Stimulated activated effector memory CD8-positive, alpha-beta T cell treated with anti-CD3 and anti-CD28 coated beads, Interleukin-12 subunit alpha, Interleukin-12 subunit beta, amount 100 ng/mL, for 72 hours (primary cell): ENCODE results near the gene SH2D2A.
A peak's percentile ranks its signal among the peaks of the same experiment; 100 is the strongest.

Source experiments
- ATAC-seq: fragments of 150-1000 bp; cut with Tn5 transposase; 2 replicates; pipeline ENCODE4 v1.10.0; 2021
- DNase-seq, 2 donors: peaks; one replicate each; pipeline ENCODE4 v3.0.0; 2021 to 2022; ENCODE audit warnings: low spot score in 2 of 2
- H3K27ac Mint-ChIP-seq: one replicate; pipeline ENCODE4 v1.8.0; 2022; ENCODE audit warnings: mild to moderate bottlenecking, mixed read lengths
- H3K36me3 Mint-ChIP-seq: one replicate; pipeline ENCODE4 v1.8.0; 2022; ENCODE audit warnings: mild to moderate bottlenecking, mixed read lengths
- H3K4me1 Mint-ChIP-seq: one replicate; pipeline ENCODE4 v1.8.0; 2022; ENCODE audit warnings: mixed read lengths
- H3K4me3 Mint-ChIP-seq: one replicate; pipeline ENCODE4 v1.8.0; 2022; ENCODE audit warnings: mild to moderate bottlenecking, mixed read lengths
- H3K9me3 Mint-ChIP-seq: one replicate; pipeline ENCODE4 v1.8.0; 2022; ENCODE audit warnings: mixed read lengths

Gene SH2D2A

GRCh38 chr1:156815307-156815826 lies 1.3 kb downstream of the SH2D2A start:
- Mint-ChIP-seq H3K4me1 (peaks cover 67% of the 10 kb centered on the region), H3K4me3 (peak overlapping the region; percentile 90), H3K27ac (peak overlapping the region; percentile 99), H3K36me3 (peaks cover 69% of the 10 kb centered on the region), H3K9me3 (no peaks in the 10 kb centered on the region)
- ATAC-seq (no peak), DNase-seq (no peak)

- Mint-ChIP-seq H3K36me3 (peaks cover 76% of the 10 kb centered on the region), H3K27ac (peak overlapping the region; percentile 99), H3K4me1 (peaks cover 72% of the 10 kb centered on the region), H3K4me3 (peak overlapping the region; percentile 90), H3K9me3 (no peaks in the 10 kb centered on the region)
- DNase-seq (peak in 1 of 2 donors; percentile 70), ATAC-seq (peak; percentile 24)
Observed at GRCh38 chr1:156814571-156815260, 1.9 kb downstream of the SH2D2A start.

GRCh38 chr1:156813750-156814570 lies 2.7 kb downstream of the SH2D2A start:
- Mint-ChIP-seq H3K36me3 (peaks cover 83% of the 10 kb centered on the region), H3K4me1 (peaks cover 79% of the 10 kb centered on the region), H3K9me3 (no peaks in the 10 kb centered on the region), H3K4me3 (peak overlapping the region; percentile 90), H3K27ac (peak overlapping the region; percentile 99)
- peak; percentile 54 to 83 for DNase-seq
- peak; percentile 31 for ATAC-seq

- H3K9me3 Mint-ChIP-seq, result no peaks in the 10 kb centered on the region
- peaks cover 90% of the 10 kb centered on the region for H3K36me3 Mint-ChIP-seq
- DNase-seq (no peak), ATAC-seq (no peak)
- peak overlapping the region; percentile 90 for H3K4me3 Mint-ChIP-seq
- peaks cover 82% of the 10 kb centered on the region for H3K4me1 Mint-ChIP-seq
- peak overlapping the region; percentile 99 for H3K27ac Mint-ChIP-seq
Observed at GRCh38 chr1:156813298-156813697, 3.4 kb downstream of the SH2D2A start.

- DNase-seq, result no peak
- no peaks in the 10 kb centered on the region for H3K9me3 Mint-ChIP-seq
- H3K4me3 Mint-ChIP-seq, result peak overlapping the region; percentile 90
- H3K36me3 Mint-ChIP-seq, result peaks cover 98% of the 10 kb centered on the region
- no peak for ATAC-seq
- H3K4me1 Mint-ChIP-seq, result peaks cover 85% of the 10 kb centered on the region
- peak overlapping the region; percentile 99 for H3K27ac Mint-ChIP-seq
Observed at GRCh38 chr1:156812293-156812990, 4.2 kb downstream of the SH2D2A start.

- no peaks in the 10 kb centered on the region for H3K9me3 Mint-ChIP-seq
- peak overlapping the region; percentile 99 for H3K27ac Mint-ChIP-seq
- peaks cover 89% of the 10 kb centered on the region for H3K4me1 Mint-ChIP-seq
- H3K4me3 Mint-ChIP-seq, result peak overlapping the region; percentile 90
- peaks cover 100% of the 10 kb centered on the region for H3K36me3 Mint-ChIP-seq
- ATAC-seq (no peak), DNase-seq (no peak)
Observed at GRCh38 chr1:156811168-156811567, 5.5 kb downstream of the SH2D2A start.

- Mint-ChIP-seq H3K4me1 (peaks cover 91% of the 10 kb centered on the region), H3K4me3 (peak overlapping the region; percentile 90), H3K27ac (peak overlapping the region; percentile 89), H3K9me3 (no peaks in the 10 kb centered on the region), H3K36me3 (peaks cover 100% of the 10 kb centered on the region)
- no peak for ATAC-seq
- no peak for DNase-seq
Observed at GRCh38 chr1:156809711-156810366, 6.8 kb downstream of the SH2D2A start.

GRCh38 chr1:156809281-156809680 lies 7.4 kb downstream of the SH2D2A start:
- H3K36me3 Mint-ChIP-seq, result peaks cover 100% of the 10 kb centered on the region
- no peak for ATAC-seq

GRCh38 chr1:156808186-156809030 lies 8.2 kb downstream of the SH2D2A start:
- no peak for DNase-seq
- Mint-ChIP-seq H3K9me3 (no peaks in the 10 kb centered on the region), H3K4me1 (peaks cover 92% of the 10 kb centered on the region), H3K4me3 (peak overlapping the region; percentile 90), H3K36me3 (peaks cover 100% of the 10 kb centered on the region), H3K27ac (peak overlapping the region; percentile 89)
- no peak for ATAC-seq

More at GRCh38 chr1:156809281-156809680, 7.4 kb downstream of the SH2D2A start:
- Mint-ChIP-seq H3K4me3 (peak overlapping the region; percentile 90), H3K9me3 (no peaks in the 10 kb centered on the region), H3K27ac (peak overlapping the region; percentile 89), H3K4me1 (peaks cover 91% of the 10 kb centered on the region)
- no peak for DNase-seq

- ATAC-seq, result peak; percentile 76
- Mint-ChIP-seq H3K27ac (peak overlapping the region; percentile 89), H3K4me3 (peak overlapping the region; percentile 90), H3K4me1 (peaks cover 92% of the 10 kb centered on the region), H3K9me3 (no peaks in the 10 kb centered on the region), H3K36me3 (peaks cover 100% of the 10 kb centered on the region)
- peak in 1 of 2 donors; percentile 70 for DNase-seq
Observed at GRCh38 chr1:156807627-156808026, 9.0 kb downstream of the SH2D2A start.

- Mint-ChIP-seq H3K9me3 (no peaks in the 10 kb centered on the region), H3K36me3 (peaks cover 100% of the 10 kb centered on the region), H3K4me3 (peak overlapping the region; percentile 90), H3K27ac (peak overlapping the region; percentile 89), H3K4me1 (peaks cover 92% of the 10 kb centered on the region)
- DNase-seq (no peak), ATAC-seq (no peak)
Observed at GRCh38 chr1:156806512-156807440, 9.9 kb downstream of the SH2D2A start.

GRCh38 chr1:156805766-156806511 lies 10.7 kb downstream of the SH2D2A start:
- no peaks in the 10 kb centered on the region for H3K9me3 Mint-ChIP-seq
- DNase-seq (no peak), ATAC-seq (no peak)
- H3K27ac Mint-ChIP-seq, result peak overlapping the region; percentile 89
- peaks cover 92% of the 10 kb centered on the region for H3K4me1 Mint-ChIP-seq
- no peak overlapping the region for H3K4me3 Mint-ChIP-seq
- H3K36me3 Mint-ChIP-seq, result peaks cover 100% of the 10 kb centered on the region
